ENCODE results near the gene NDE1.

NDE1 gene

DNA sequence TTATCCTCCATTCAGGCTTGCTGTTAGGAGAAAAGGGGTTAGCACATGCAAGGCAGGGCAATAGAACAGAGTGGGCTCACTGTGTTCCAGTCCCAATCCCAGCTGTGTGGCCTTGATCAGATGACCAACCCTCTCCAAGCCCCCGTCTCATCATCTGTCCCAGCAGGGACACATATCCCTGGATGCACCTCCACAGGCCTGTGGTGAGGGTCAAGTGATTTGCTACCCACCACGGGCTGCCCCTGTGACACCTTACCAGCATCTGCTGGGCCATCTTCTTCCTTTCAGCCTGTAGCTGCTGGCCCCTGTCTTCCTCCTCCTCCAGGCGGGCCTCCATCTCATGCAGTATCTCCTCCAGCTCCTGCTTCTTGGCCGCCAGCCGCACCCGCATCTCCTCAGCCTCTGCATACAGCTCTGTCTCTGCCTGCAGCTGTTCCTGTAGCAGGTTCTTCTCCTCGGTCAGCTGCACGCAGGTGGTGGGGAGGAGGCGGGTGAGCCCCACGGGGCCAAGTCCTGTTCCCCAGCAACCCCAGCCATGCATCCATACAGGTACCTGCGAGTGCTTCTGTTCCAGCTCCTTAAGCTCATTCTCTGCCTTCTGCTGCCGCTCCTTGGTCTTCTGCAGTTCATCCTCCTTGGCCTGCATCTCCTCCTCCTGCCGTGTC is 91.3 kb downstream of the NDE1 start:
- no peak for DNase-seq (ENCODE audit: low read depth)
- no peak for TF ChIP-seq CTCF (conservative IDR thresholded peaks at IDR 0.05; ENCODE audit: control insufficient read depth, insufficient read depth, low read depth, low read length)
- H3K4me3 ChIP-seq (ENCODE audit: control insufficient read depth, low read depth, low read length) = no peak overlapping the region

GRCh38 chr16:15742716-15743115 is 92.7 kb downstream of the NDE1 start:
- DNase-seq (ENCODE audit: low read depth) = no peak
- no peak overlapping the region for H3K4me3 ChIP-seq (ENCODE audit: control insufficient read depth, low read depth, low read length)
- TF ChIP-seq CTCF (conservative IDR thresholded peaks at IDR 0.05; ENCODE audit: control insufficient read depth, insufficient read depth, low read depth, low read length) = no peak

DNA sequence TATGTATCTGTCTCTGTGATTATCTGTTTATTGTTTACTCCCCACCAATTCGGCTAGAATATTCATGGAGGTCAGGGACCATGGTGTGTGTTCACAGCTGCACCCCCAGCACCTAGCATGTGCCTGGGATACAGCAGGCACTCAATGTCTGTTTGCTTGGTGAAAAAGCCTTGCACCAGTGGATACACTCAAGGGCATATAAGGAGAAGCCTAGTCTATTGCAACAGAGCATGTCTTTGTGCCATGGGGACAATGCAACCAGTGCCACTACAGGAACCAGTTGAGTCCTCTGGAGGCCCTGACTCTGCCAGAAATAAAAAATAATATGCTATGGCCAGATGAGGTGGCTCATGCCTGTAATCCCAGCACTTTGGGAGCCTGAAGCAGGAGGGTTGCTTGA is 93.6 kb downstream of the NDE1 start:
- no peak overlapping the region for H3K4me3 ChIP-seq (ENCODE audit: control insufficient read depth, low read depth, low read length)
- TF ChIP-seq CTCF (conservative IDR thresholded peaks at IDR 0.05; ENCODE audit: control insufficient read depth, insufficient read depth, low read depth, low read length) = no peak
- no peak for DNase-seq (ENCODE audit: low read depth)

GRCh38 chr16:15746332-15746731 is 96.3 kb downstream of the NDE1 start:
- TF ChIP-seq CTCF (conservative IDR thresholded peaks at IDR 0.05; ENCODE audit: control insufficient read depth, insufficient read depth, low read depth, low read length) = no peak
- no peak for DNase-seq (ENCODE audit: low read depth)
- no peak overlapping the region for H3K4me3 ChIP-seq (ENCODE audit: control insufficient read depth, low read depth, low read length)

DNA sequence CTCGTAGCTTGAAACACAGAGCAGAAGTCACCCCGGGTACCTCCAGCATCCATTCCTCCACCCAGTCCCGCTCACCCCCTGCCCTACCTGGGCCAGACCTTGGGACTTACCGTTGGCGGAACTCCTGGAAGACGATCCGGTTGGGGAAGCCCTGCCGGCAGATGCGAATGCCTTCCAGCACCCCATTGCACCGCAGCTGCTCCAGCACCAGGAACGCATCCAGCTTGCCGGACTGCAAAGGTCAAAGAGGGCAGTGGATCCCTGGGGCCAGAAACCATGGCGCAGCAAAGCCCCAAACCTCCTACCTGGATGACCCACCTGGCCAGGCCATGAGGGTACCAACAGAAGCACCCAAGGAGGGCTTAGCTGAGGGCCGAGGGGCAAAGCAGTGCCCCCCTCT is 97.9 kb downstream of the NDE1 start:
- TF ChIP-seq CTCF (conservative IDR thresholded peaks at IDR 0.05; ENCODE audit: control insufficient read depth, insufficient read depth, low read depth, low read length) = no peak
- DNase-seq (ENCODE audit: low read depth) = no peak
- H3K4me3 ChIP-seq (ENCODE audit: control insufficient read depth, low read depth, low read length) = no peak overlapping the region

DNA sequence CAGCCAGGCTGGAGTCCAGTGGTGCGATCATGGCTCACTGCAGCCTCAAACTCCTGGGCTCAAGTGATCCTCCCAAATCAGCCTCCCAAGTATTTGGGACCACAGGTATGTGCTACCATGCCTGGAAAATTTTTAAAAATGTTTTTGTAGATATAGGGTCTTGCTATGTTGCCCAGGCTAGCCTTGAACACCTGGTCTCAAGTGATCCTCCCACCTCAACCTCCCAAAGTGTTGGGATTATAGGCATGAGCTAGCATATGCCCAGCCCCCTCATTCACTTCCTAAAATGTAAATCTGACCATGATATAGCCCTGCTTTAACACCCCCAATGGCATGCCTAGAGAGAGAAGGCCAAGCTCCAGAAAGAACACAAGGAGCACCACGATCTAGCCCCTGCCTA is 98.6 kb downstream of the NDE1 start:
- H3K4me3 ChIP-seq (ENCODE audit: control insufficient read depth, low read depth, low read length) = no peak overlapping the region
- TF ChIP-seq CTCF (conservative IDR thresholded peaks at IDR 0.05; ENCODE audit: control insufficient read depth, insufficient read depth, low read depth, low read length) = no peak
- DNase-seq (ENCODE audit: low read depth) = no peak

- TF ChIP-seq CTCF (conservative IDR thresholded peaks at IDR 0.05; ENCODE audit: control insufficient read depth, insufficient read depth, low read depth, low read length) = no peak
- DNase-seq (ENCODE audit: low read depth) = no peak
- H3K4me3 ChIP-seq (ENCODE audit: control insufficient read depth, low read depth, low read length) = no peak overlapping the region
Measured at GRCh38 chr16:15749371-15749770, 99.3 kb downstream of the NDE1 start.

Measured in fibroblast of mammary gland (primary cell).